Measurements from ENCODE around the gene DIP2A.

DIP2A gene

GRCh38 chr21:46482225-46482845 is 23.6 kb downstream of the DIP2A start:
- H3K27ac ChIP-seq (ENCODE audit: low read length): no peak overlapping the region
- no peak overlapping the region for H3K9ac ChIP-seq (ENCODE audit: low read length in 2 of 2)
- H3K36me3 ChIP-seq (ENCODE audit: control insufficient read depth in 2 of 2, insufficient read depth in 2 of 2, low read length in 2 of 2): peaks cover 0 to 7% of the 10 kb centered on the region in 2 donors
- no peak overlapping the region for H3K4me3 ChIP-seq (ENCODE audit: low read length in 2 of 2)
- H3K27me3 ChIP-seq (ENCODE audit: control insufficient read depth in 1 of 2, insufficient read depth in 2 of 2, low read length in 2 of 2): no peaks in the 10 kb centered on the region
- H3K4me1 ChIP-seq (ENCODE audit: control insufficient read depth, insufficient read depth, low read length): no peaks in the 10 kb centered on the region
- no peaks in the 10 kb centered on the region for H3K9me3 ChIP-seq (ENCODE audit: control insufficient read depth in 2 of 2, low read length in 2 of 2)

GRCh38 chr21:46482846-46483231 is 24.1 kb downstream of the DIP2A start:
- Histone ChIP-seq H3K27me3 (ENCODE audit: control insufficient read depth in 1 of 2, insufficient read depth in 2 of 2, low read length in 2 of 2) (no peaks in the 10 kb centered on the region), H3K36me3 (ENCODE audit: control insufficient read depth in 2 of 2, insufficient read depth in 2 of 2, low read length in 2 of 2) (peaks cover 0 to 7% of the 10 kb centered on the region in 2 donors), H3K27ac (ENCODE audit: low read length) (no peak overlapping the region), H3K4me1 (ENCODE audit: control insufficient read depth, insufficient read depth, low read length) (no peaks in the 10 kb centered on the region), H3K9ac (ENCODE audit: low read length in 2 of 2) (no peak overlapping the region), H3K9me3 (ENCODE audit: control insufficient read depth in 2 of 2, low read length in 2 of 2) (no peaks in the 10 kb centered on the region), H3K4me3 (ENCODE audit: low read length in 2 of 2) (no peak overlapping the region)

- Histone ChIP-seq H3K36me3 (ENCODE audit: control insufficient read depth in 2 of 2, insufficient read depth in 2 of 2, low read length in 2 of 2) (peaks cover 0 to 7% of the 10 kb centered on the region in 2 donors), H3K4me1 (ENCODE audit: control insufficient read depth, insufficient read depth, low read length) (no peaks in the 10 kb centered on the region), H3K4me3 (ENCODE audit: low read length in 2 of 2) (no peak overlapping the region), H3K9me3 (ENCODE audit: control insufficient read depth in 2 of 2, low read length in 2 of 2) (no peaks in the 10 kb centered on the region), H3K27me3 (ENCODE audit: control insufficient read depth in 1 of 2, insufficient read depth in 2 of 2, low read length in 2 of 2) (no peaks in the 10 kb centered on the region), H3K9ac (ENCODE audit: low read length in 2 of 2) (no peak overlapping the region), H3K27ac (ENCODE audit: low read length) (no peak overlapping the region)
These were observed 24.9 kb downstream of the DIP2A start for GRCh38 chr21:46483300-46484295.

- H3K9ac ChIP-seq (ENCODE audit: low read length in 2 of 2): no peak overlapping the region
- no peak overlapping the region for H3K27ac ChIP-seq (ENCODE audit: low read length)
- H3K27me3 ChIP-seq (ENCODE audit: control insufficient read depth in 1 of 2, insufficient read depth in 2 of 2, low read length in 2 of 2): no peaks in the 10 kb centered on the region
- H3K36me3 ChIP-seq (ENCODE audit: control insufficient read depth in 2 of 2, insufficient read depth in 2 of 2, low read length in 2 of 2): peaks cover 10 to 21% of the 10 kb centered on the region in 2 donors
- no peak overlapping the region for H3K4me3 ChIP-seq (ENCODE audit: low read length in 2 of 2)
- H3K4me1 ChIP-seq (ENCODE audit: control insufficient read depth, insufficient read depth, low read length): no peaks in the 10 kb centered on the region
- H3K9me3 ChIP-seq (ENCODE audit: control insufficient read depth in 2 of 2, low read length in 2 of 2): no peaks in the 10 kb centered on the region
These were observed 27.9 kb downstream of the DIP2A start for GRCh38 chr21:46486481-46487126.

- H3K36me3 ChIP-seq (ENCODE audit: control insufficient read depth in 2 of 2, insufficient read depth in 2 of 2, low read length in 2 of 2): peaks cover 13 to 25% of the 10 kb centered on the region in 2 donors
- H3K27me3 ChIP-seq (ENCODE audit: control insufficient read depth in 1 of 2, insufficient read depth in 2 of 2, low read length in 2 of 2): no peaks in the 10 kb centered on the region
- H3K27ac ChIP-seq (ENCODE audit: low read length): no peak overlapping the region
- no peaks in the 10 kb centered on the region for H3K4me1 ChIP-seq (ENCODE audit: control insufficient read depth, insufficient read depth, low read length)
- no peak overlapping the region for H3K9ac ChIP-seq (ENCODE audit: low read length in 2 of 2)
- no peaks in the 10 kb centered on the region for H3K9me3 ChIP-seq (ENCODE audit: control insufficient read depth in 2 of 2, low read length in 2 of 2)
- no peak overlapping the region for H3K4me3 ChIP-seq (ENCODE audit: low read length in 2 of 2)
These were observed 30.5 kb downstream of the DIP2A start for GRCh38 chr21:46489162-46489663.

GRCh38 chr21:46489800-46490199 is 31.1 kb downstream of the DIP2A start:
- no peak overlapping the region for H3K4me3 ChIP-seq (ENCODE audit: low read length in 2 of 2)
- H3K36me3 ChIP-seq (ENCODE audit: control insufficient read depth in 2 of 2, insufficient read depth in 2 of 2, low read length in 2 of 2): peaks cover 13 to 25% of the 10 kb centered on the region in 2 donors
- H3K4me1 ChIP-seq (ENCODE audit: control insufficient read depth, insufficient read depth, low read length): no peaks in the 10 kb centered on the region
- H3K27ac ChIP-seq (ENCODE audit: low read length): no peak overlapping the region
- no peaks in the 10 kb centered on the region for H3K27me3 ChIP-seq (ENCODE audit: control insufficient read depth in 1 of 2, insufficient read depth in 2 of 2, low read length in 2 of 2)
- H3K9me3 ChIP-seq (ENCODE audit: control insufficient read depth in 2 of 2, low read length in 2 of 2): no peaks in the 10 kb centered on the region
- no peak overlapping the region for H3K9ac ChIP-seq (ENCODE audit: low read length in 2 of 2)

- peaks cover 13 to 20% of the 10 kb centered on the region in 2 donors for H3K36me3 ChIP-seq (ENCODE audit: control insufficient read depth in 2 of 2, insufficient read depth in 2 of 2, low read length in 2 of 2)
- H3K9ac ChIP-seq (ENCODE audit: low read length in 2 of 2): no peak overlapping the region
These were observed 32.9 kb downstream of the DIP2A start for GRCh38 chr21:46491553-46491952.

GRCh38 chr21:46492851-46493250 is 34.2 kb downstream of the DIP2A start:
- no peak overlapping the region for H3K4me3 ChIP-seq (ENCODE audit: low read length in 2 of 2)
- no peak overlapping the region for H3K9ac ChIP-seq (ENCODE audit: low read length in 2 of 2)
- H3K4me1 ChIP-seq (ENCODE audit: control insufficient read depth, insufficient read depth, low read length): no peaks in the 10 kb centered on the region
- H3K27me3 ChIP-seq (ENCODE audit: control insufficient read depth in 1 of 2, insufficient read depth in 2 of 2, low read length in 2 of 2): no peaks in the 10 kb centered on the region
- no peak overlapping the region for H3K27ac ChIP-seq (ENCODE audit: low read length)
- H3K36me3 ChIP-seq (ENCODE audit: control insufficient read depth in 2 of 2, insufficient read depth in 2 of 2, low read length in 2 of 2): peaks cover 18 to 28% of the 10 kb centered on the region in 2 donors
- H3K9me3 ChIP-seq (ENCODE audit: control insufficient read depth in 2 of 2, low read length in 2 of 2): no peaks in the 10 kb centered on the region

More at GRCh38 chr21:46491553-46491952, 32.9 kb downstream of the DIP2A start:
- H3K27ac ChIP-seq (ENCODE audit: low read length): no peak overlapping the region
- H3K4me3 ChIP-seq (ENCODE audit: low read length in 2 of 2): no peak overlapping the region
- no peaks in the 10 kb centered on the region for H3K9me3 ChIP-seq (ENCODE audit: control insufficient read depth in 2 of 2, low read length in 2 of 2)
- no peaks in the 10 kb centered on the region for H3K4me1 ChIP-seq (ENCODE audit: control insufficient read depth, insufficient read depth, low read length)
- no peaks in the 10 kb centered on the region for H3K27me3 ChIP-seq (ENCODE audit: control insufficient read depth in 1 of 2, insufficient read depth in 2 of 2, low read length in 2 of 2)

GRCh38 chr21:46493828-46494227 is 35.1 kb downstream of the DIP2A start:
- H3K4me3 ChIP-seq (ENCODE audit: low read length in 2 of 2): no peak overlapping the region
- H3K27me3 ChIP-seq (ENCODE audit: control insufficient read depth in 1 of 2, insufficient read depth in 2 of 2, low read length in 2 of 2): no peaks in the 10 kb centered on the region
- H3K4me1 ChIP-seq (ENCODE audit: control insufficient read depth, insufficient read depth, low read length): no peaks in the 10 kb centered on the region
- H3K9me3 ChIP-seq (ENCODE audit: control insufficient read depth in 2 of 2, low read length in 2 of 2): no peaks in the 10 kb centered on the region
- H3K27ac ChIP-seq (ENCODE audit: low read length): no peak overlapping the region
- no peak overlapping the region for H3K9ac ChIP-seq (ENCODE audit: low read length in 2 of 2)
- peaks cover 27 to 31% of the 10 kb centered on the region in 2 donors for H3K36me3 ChIP-seq (ENCODE audit: control insufficient read depth in 2 of 2, insufficient read depth in 2 of 2, low read length in 2 of 2)

- no peaks in the 10 kb centered on the region for H3K9me3 ChIP-seq (ENCODE audit: control insufficient read depth in 2 of 2, low read length in 2 of 2)
- H3K4me3 ChIP-seq (ENCODE audit: low read length in 2 of 2): no peak overlapping the region
- H3K27me3 ChIP-seq (ENCODE audit: control insufficient read depth in 1 of 2, insufficient read depth in 2 of 2, low read length in 2 of 2): no peaks in the 10 kb centered on the region
- no peak overlapping the region for H3K9ac ChIP-seq (ENCODE audit: low read length in 2 of 2)
- no peak overlapping the region for H3K27ac ChIP-seq (ENCODE audit: low read length)
- peaks cover 30 to 32% of the 10 kb centered on the region in 2 donors for H3K36me3 ChIP-seq (ENCODE audit: control insufficient read depth in 2 of 2, insufficient read depth in 2 of 2, low read length in 2 of 2)
- no peaks in the 10 kb centered on the region for H3K4me1 ChIP-seq (ENCODE audit: control insufficient read depth, insufficient read depth, low read length)
These were observed 39.8 kb downstream of the DIP2A start for GRCh38 chr21:46498335-46499050.

Data from stomach smooth muscle (tissue), 2 donors.